HEK293 (cell line): ENCODE measurements around the gene IMMT.

Experiments used
- CTCF ChIA-PET: fragments of 350-600 bp; formaldehyde crosslinking; extraction: SDS; loops from one replicate; lab custom pipeline; 2021; ENCODE audit warnings: antibody characterized with exemption; lab: Yijun Ruan, JAX
- POLR2A ChIA-PET: fragments of 300-600 bp; formaldehyde crosslinking; extraction: SDS; loops from one replicate; lab custom pipeline; 2020; ENCODE audit warnings: antibody characterized with exemption, inconsistent platforms; lab: Yijun Ruan, JAX
- H3K27ac ChIP-seq: fragments of 200-500 bp; sonication (Bioruptor generic); 2 replicates; pipeline ENCODE4 v1.5.1; 2014; ENCODE audit warnings: low read depth, low read length, control low read depth, inconsistent platforms; ENCODE audit errors: extremely low read depth
- H3K36me3 ChIP-seq, 2 experiments: fragments of 200-500 bp in 1 of 2; sonication (Bioruptor generic) in 1 of 2; 1 replicate in 1 of 2; 2 replicates in 1 of 2; pipeline ENCODE4 v1.5.1; 2014 to 2017; ENCODE audit warnings: inconsistent platforms in 2 of 2, low read length in 2 of 2; ENCODE audit not compliant: control insufficient read depth in 2 of 2, insufficient read depth in 1 of 2
- H3K4me1 ChIP-seq: fragments of 200-500 bp; sonication (Bioruptor generic); 2 replicates; pipeline ENCODE4 v1.5.1; 2014; ENCODE audit warnings: mild to moderate bottlenecking, low read length, inconsistent platforms; ENCODE audit not compliant: control insufficient read depth, insufficient read depth
- H3K4me3 ChIP-seq: 2 replicates; pipeline ENCODE4 v1.5.1; 2011; ENCODE audit warnings: low read depth, mild to moderate bottlenecking, control low read depth, low read length, moderate library complexity
- H3K9me3 ChIP-seq: fragments of 200-500 bp; sonication (Bioruptor generic); 2 replicates; pipeline ENCODE4 v1.5.1; 2014; ENCODE audit warnings: low read depth, low read length, inconsistent platforms; ENCODE audit not compliant: control insufficient read depth, insufficient read depth
- KLF9 ChIP-seq: fragments of 450-650 bp; formaldehyde crosslinking; IDR thresholded peaks from 2 replicates; pipeline ENCODE4 v1.5.1; 2016; ENCODE audit warnings: missing biosample characterization, missing genetic modification characterization, low read depth
- PRDM1 ChIP-seq: fragments of 450-650 bp; formaldehyde crosslinking; IDR thresholded peaks from 2 replicates; pipeline ENCODE4; 2016; ENCODE audit warnings: missing biosample characterization, missing genetic modification characterization
- PRDM6 ChIP-seq: fragments of 450-650 bp; formaldehyde crosslinking; IDR thresholded peaks from 2 replicates; pipeline ENCODE4 v1.5.1; 2017; ENCODE audit warnings: missing biosample characterization, missing genetic modification characterization
- SCRT2 ChIP-seq: fragments of 450-650 bp; formaldehyde crosslinking; IDR thresholded peaks from 2 replicates; pipeline ENCODE4 v1.5.1; 2016; ENCODE audit warnings: missing biosample characterization, missing genetic modification characterization
- TSHZ1 ChIP-seq: fragments of 450-650 bp; formaldehyde crosslinking; IDR thresholded peaks from 2 replicates; pipeline ENCODE4 v1.5.1; 2016; ENCODE audit warnings: missing biosample characterization, missing genetic modification characterization, borderline replicate concordance
- ZFP69B ChIP-seq: fragments of 450-650 bp; formaldehyde crosslinking; IDR thresholded peaks from 2 replicates; pipeline ENCODE4 v1.5.1; 2016; ENCODE audit warnings: missing biosample characterization, missing genetic modification characterization
- ZNF341 ChIP-seq: fragments of 450-650 bp; formaldehyde crosslinking; IDR thresholded peaks from 2 replicates; pipeline ENCODE4; 2016; ENCODE audit warnings: low read depth, missing biosample characterization, missing genetic modification characterization
- ZNF404 ChIP-seq: fragments of 450-650 bp; formaldehyde crosslinking; IDR thresholded peaks from 2 replicates; pipeline ENCODE4 v1.5.1; 2017; ENCODE audit warnings: missing biosample characterization, missing genetic modification characterization
- ZNF623 ChIP-seq: fragments of 450-650 bp; formaldehyde crosslinking; IDR thresholded peaks from 2 replicates; pipeline ENCODE4 v1.5.1; 2016; ENCODE audit warnings: missing biosample characterization, missing genetic modification characterization
- ZNF768 ChIP-seq: fragments of 450-650 bp; formaldehyde crosslinking; IDR thresholded peaks from 2 replicates; pipeline ENCODE4 v1.5.1; 2018; ENCODE audit warnings: missing biosample characterization, mild to moderate bottlenecking, missing genetic modification characterization
- TF ChIP-seq, protein P1 (sequence below): fragments of 450-650 bp; formaldehyde crosslinking; IDR thresholded peaks from 2 replicates; pipeline ENCODE4 v1.5.1; 2016; ENCODE audit warnings: missing biosample characterization, missing genetic modification characterization, low read depth
- TF ChIP-seq, protein P2 (sequence below): fragments of 450-650 bp; formaldehyde crosslinking; IDR thresholded peaks from 2 replicates; pipeline ENCODE4 v1.5.1; 2016; ENCODE audit warnings: missing biosample characterization, missing genetic modification characterization

IMMT gene

GRCh38 chr2:86135653-86136052, 59.6 kb downstream of the IMMT start (continued):
- TF ChIP-seq TSHZ1 (tag by site-specific recombination): no peak
- TF ChIP-seq ZNF341 (tag by site-specific recombination): no peak
- TF ChIP-seq, protein P1, sequence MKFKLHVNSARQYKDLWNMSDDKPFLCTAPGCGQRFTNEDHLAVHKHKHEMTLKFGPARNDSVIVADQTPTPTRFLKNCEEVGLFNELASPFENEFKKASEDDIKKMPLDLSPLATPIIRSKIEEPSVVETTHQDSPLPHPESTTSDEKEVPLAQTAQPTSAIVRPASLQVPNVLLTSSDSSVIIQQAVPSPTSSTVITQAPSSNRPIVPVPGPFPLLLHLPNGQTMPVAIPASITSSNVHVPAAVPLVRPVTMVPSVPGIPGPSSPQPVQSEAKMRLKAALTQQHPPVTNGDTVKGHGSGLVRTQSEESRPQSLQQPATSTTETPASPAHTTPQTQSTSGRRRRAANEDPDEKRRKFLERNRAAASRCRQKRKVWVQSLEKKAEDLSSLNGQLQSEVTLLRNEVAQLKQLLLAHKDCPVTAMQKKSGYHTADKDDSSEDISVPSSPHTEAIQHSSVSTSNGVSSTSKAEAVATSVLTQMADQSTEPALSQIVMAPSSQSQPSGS (tag by site-specific recombination): no peak
- TF ChIP-seq, all 188 proteins: peak for 0

DNA sequence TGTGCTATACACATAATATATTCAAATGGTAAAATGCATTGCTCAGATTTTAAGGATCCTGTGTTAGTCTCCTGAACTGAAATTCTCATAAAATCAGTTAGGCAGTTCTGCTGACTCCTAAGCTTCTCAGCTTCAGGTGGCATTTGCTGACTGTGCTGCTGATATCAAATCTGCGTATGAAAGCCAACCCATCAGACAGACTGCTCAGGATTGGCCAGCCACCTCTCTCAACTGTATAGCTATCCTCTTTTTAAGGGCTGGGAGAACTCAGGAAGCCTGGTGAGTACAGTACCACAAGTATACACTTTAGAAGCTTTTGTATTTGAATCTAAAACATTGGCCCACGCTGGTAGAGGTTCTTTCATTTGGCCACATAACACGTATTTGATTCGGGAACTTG, 60.6 kb downstream of the IMMT start:
- POLR2A ChIA-PET: interaction anchor here (2.0 kb wide), 1 partner anchor 29 kb away, joined by 4 read pairs; the partner anchor contains the start of genes POLR1A and PTCD3

GRCh38 chr2:86124683-86125082, 70.6 kb downstream of the IMMT start:
- POLR2A ChIA-PET: no interaction called here
- Histone ChIP-seq H3K27ac (no peak overlapping the region), H3K36me3 (peaks cover 88 to 100% of the 10 kb centered on the region in 2 experiments)
- peak; percentile 63 for TF ChIP-seq PRDM6
- no peak for TF ChIP-seq ZNF404 (tag by site-specific recombination)
- TF ChIP-seq, all 188 proteins: peak for 1
- H3K9me3 ChIP-seq: no peaks in the 10 kb centered on the region
- CTCF ChIA-PET: no interaction called here
- no peak overlapping the region for H3K4me3 ChIP-seq
- H3K4me1 ChIP-seq: no peaks in the 10 kb centered on the region

More for the DNA sequence above, 60.6 kb downstream of the IMMT start:
- no peak overlapping the region for H3K4me3 ChIP-seq
- H3K36me3 ChIP-seq: peaks cover 81 to 100% of the 10 kb centered on the region in 2 experiments
- H3K9me3 ChIP-seq: no peaks in the 10 kb centered on the region
- H3K27ac ChIP-seq: no peak overlapping the region
- no peaks in the 10 kb centered on the region for H3K4me1 ChIP-seq
- CTCF ChIA-PET: interaction anchor here (1.0 kb wide), 1 partner anchor 307 kb away, joined by 3 read pairs; no protein-coding TSS in a partner anchor
- TF ChIP-seq ZNF623 (no peak), ZFP69B (no peak), KLF9 (tag by site-specific recombination) (no peak), PRDM1 (tag by site-specific recombination) (no peak), ZNF768 (tag by site-specific recombination) (no peak)

DNA sequence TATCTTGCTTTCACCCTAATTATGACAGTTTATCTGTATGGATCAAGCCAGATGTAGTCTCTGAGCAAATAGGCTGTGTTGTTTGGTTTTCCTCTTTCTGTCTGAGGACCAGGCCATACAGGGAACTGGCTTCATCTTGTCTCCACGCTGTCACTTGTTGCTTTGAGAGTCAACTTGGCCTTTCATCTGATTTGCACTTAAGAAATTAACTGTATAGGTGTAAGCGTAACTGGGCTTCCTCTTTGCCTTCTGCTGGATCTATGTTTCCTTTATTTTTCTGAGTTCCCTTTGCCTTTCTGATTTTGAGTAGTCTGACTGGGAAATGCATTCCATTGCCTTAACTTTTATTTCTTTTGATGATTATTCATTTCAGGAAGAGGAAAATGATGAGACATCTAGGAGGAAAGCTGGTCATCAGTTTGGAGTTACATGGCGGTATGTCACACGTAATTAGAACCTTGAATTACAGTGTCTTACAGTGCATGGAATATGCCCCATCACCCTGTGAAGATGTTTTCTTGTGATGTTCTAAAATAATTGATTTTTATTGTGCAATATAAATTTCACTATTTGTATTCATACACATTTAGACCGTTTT, 71.8 kb downstream of the IMMT start:
- ChIA-PET POLR2A (no interaction called here), CTCF (no interaction called here)
- H3K4me3 ChIP-seq: no peak overlapping the region
- H3K27ac ChIP-seq: no peak overlapping the region
- H3K9me3 ChIP-seq: no peaks in the 10 kb centered on the region
- no peaks in the 10 kb centered on the region for H3K4me1 ChIP-seq
- peaks cover 88 to 100% of the 10 kb centered on the region in 2 experiments for H3K36me3 ChIP-seq
- TF ChIP-seq, protein P2, sequence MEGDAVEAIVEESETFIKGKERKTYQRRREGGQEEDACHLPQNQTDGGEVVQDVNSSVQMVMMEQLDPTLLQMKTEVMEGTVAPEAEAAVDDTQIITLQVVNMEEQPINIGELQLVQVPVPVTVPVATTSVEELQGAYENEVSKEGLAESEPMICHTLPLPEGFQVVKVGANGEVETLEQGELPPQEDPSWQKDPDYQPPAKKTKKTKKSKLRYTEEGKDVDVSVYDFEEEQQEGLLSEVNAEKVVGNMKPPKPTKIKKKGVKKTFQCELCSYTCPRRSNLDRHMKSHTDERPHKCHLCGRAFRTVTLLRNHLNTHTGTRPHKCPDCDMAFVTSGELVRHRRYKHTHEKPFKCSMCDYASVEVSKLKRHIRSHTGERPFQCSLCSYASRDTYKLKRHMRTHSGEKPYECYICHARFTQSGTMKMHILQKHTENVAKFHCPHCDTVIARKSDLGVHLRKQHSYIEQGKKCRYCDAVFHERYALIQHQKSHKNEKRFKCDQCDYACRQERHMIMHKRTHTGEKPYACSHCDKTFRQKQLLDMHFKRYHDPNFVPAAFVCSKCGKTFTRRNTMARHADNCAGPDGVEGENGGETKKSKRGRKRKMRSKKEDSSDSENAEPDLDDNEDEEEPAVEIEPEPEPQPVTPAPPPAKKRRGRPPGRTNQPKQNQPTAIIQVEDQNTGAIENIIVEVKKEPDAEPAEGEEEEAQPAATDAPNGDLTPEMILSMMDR (tag by site-specific recombination): no peak
- peak; percentile 67 for TF ChIP-seq SCRT2 (tag by site-specific recombination)
